H9 (cell line): ENCODE data around the gene KIAA1671. TPM values are rescaled to one million over a fixed set of nuclear protein-coding genes. Genes with fewer than 3 reads are reported as not detected.

Source experiments
- DNase-seq: peaks from one replicate; pipeline ENCODE4 v3.0.0-alpha.2; 2017
- H2AFZ ChIP-seq: one replicate; pipeline ENCODE4 v1.6.1; 2013; ENCODE audit warnings: mild to moderate bottlenecking, low read length, control low read depth, moderate library complexity
- H2AK5ac ChIP-seq: 2 replicates; pipeline ENCODE4 v1.6.1; 2013; ENCODE audit warnings: low read length, control low read depth, mixed read lengths; ENCODE audit not compliant: insufficient read length
- H2BK120ac ChIP-seq: one replicate; pipeline ENCODE4 v1.6.1; 2013; ENCODE audit warnings: low read depth, mild to moderate bottlenecking, low read length, control low read depth, inconsistent platforms; ENCODE audit not compliant: poor library complexity, severe bottlenecking
- H2BK12ac ChIP-seq: 2 replicates; pipeline ENCODE4 v1.6.1; 2013; ENCODE audit warnings: low read length, control low read depth, mixed read lengths, low read depth; ENCODE audit not compliant: insufficient read length
- H2BK15ac ChIP-seq: 2 replicates; pipeline ENCODE4 v1.6.1; 2013; ENCODE audit warnings: low read depth, low read length, control low read depth
- H2BK20ac ChIP-seq: one replicate; pipeline ENCODE4 v1.6.1; 2013; ENCODE audit warnings: low read depth, mild to moderate bottlenecking, low read length, control low read depth, inconsistent platforms; ENCODE audit not compliant: poor library complexity, severe bottlenecking
- H2BK5ac ChIP-seq: 2 replicates; pipeline ENCODE4 v1.6.1; 2013; ENCODE audit warnings: low read length, control low read depth, mixed read lengths; ENCODE audit not compliant: insufficient read length
- H3K14ac ChIP-seq: 2 replicates; pipeline ENCODE4 v1.6.1; 2013; ENCODE audit warnings: low read length, control low read depth; ENCODE audit not compliant: insufficient read depth
- H3K18ac ChIP-seq: 2 replicates; pipeline ENCODE4 v1.6.1; 2013; ENCODE audit warnings: low read depth, mild to moderate bottlenecking, mixed read lengths, low read length, control low read depth; ENCODE audit not compliant: insufficient read length
- H3K23ac ChIP-seq: 2 replicates; pipeline ENCODE4 v1.6.1; 2013; ENCODE audit warnings: low read length, control low read depth, mixed read lengths, low read depth; ENCODE audit not compliant: insufficient read length
- H3K23me2 ChIP-seq: 2 replicates; pipeline ENCODE4 v1.6.1; 2013; ENCODE audit warnings: low read depth, mild to moderate bottlenecking, mixed read lengths, low read length, control low read depth; ENCODE audit not compliant: insufficient read length, poor library complexity, severe bottlenecking
- H3K27ac ChIP-seq: 2 replicates; pipeline ENCODE4 v1.5.1; 2013; ENCODE audit warnings: low read length, control low read depth, mixed read lengths, low read depth; ENCODE audit not compliant: insufficient read length
- H3K27me3 ChIP-seq: 2 replicates; pipeline ENCODE4 v1.6.1; 2013; ENCODE audit warnings: low read length, control low read depth, inconsistent platforms; ENCODE audit not compliant: insufficient read depth
- H3K4ac ChIP-seq: 2 replicates; pipeline ENCODE4 v1.6.1; 2013; ENCODE audit warnings: low read depth, mild to moderate bottlenecking, control low read depth, inconsistent platforms, low read length, moderate library complexity
- H3K4me1 ChIP-seq: 2 replicates; pipeline ENCODE4 v1.6.1; 2013; ENCODE audit warnings: low read length, control low read depth, inconsistent platforms; ENCODE audit not compliant: insufficient read depth
- H3K4me2 ChIP-seq: 2 replicates; pipeline ENCODE4 v1.6.1; 2013; ENCODE audit warnings: low read length, control low read depth, mixed read lengths; ENCODE audit not compliant: insufficient read length, insufficient read depth
- H3K56ac ChIP-seq: 2 replicates; pipeline ENCODE4 v1.6.1; 2013; ENCODE audit warnings: low read depth, mild to moderate bottlenecking, mixed read lengths, low read length, control low read depth; ENCODE audit not compliant: insufficient read length
- H3K79me1 ChIP-seq: 2 replicates; pipeline ENCODE4 v1.6.1; 2013; ENCODE audit warnings: low read depth, mild to moderate bottlenecking, moderate library complexity, low read length, control low read depth, inconsistent platforms; ENCODE audit not compliant: insufficient read depth, poor library complexity, severe bottlenecking
- H3K79me2 ChIP-seq: 2 replicates; pipeline ENCODE4 v1.6.1; 2013; ENCODE audit warnings: low read length, control low read depth, inconsistent platforms; ENCODE audit not compliant: insufficient read depth
- H3K9ac ChIP-seq: 2 replicates; pipeline ENCODE4 v1.6.1; 2013; ENCODE audit warnings: low read length, control low read depth, mixed read lengths; ENCODE audit not compliant: insufficient read length; ENCODE audit errors: extremely low read depth
- H3K9me3 ChIP-seq: one replicate; pipeline ENCODE4 v1.6.1; 2013; ENCODE audit warnings: low read depth, low read length, inconsistent platforms; ENCODE audit not compliant: control insufficient read depth
- H3T11ph ChIP-seq: one replicate; pipeline ENCODE4 v1.6.1; 2013; ENCODE audit warnings: mild to moderate bottlenecking, low read length, control low read depth, inconsistent platforms
- H4K20me1 ChIP-seq: one replicate; pipeline ENCODE4 v1.6.1; 2013; ENCODE audit not compliant: control insufficient read depth, insufficient read length, insufficient read depth
- H4K5ac ChIP-seq: 2 replicates; pipeline ENCODE4 v1.6.1; 2013; ENCODE audit warnings: low read depth, mild to moderate bottlenecking, mixed read lengths, low read length, control low read depth; ENCODE audit not compliant: insufficient read length
- H4K8ac ChIP-seq: replicated peaks from 2 replicates; pipeline ENCODE4 v1.6.1; 2013; ENCODE audit warnings: low read length, control low read depth, mixed read lengths, low read depth; ENCODE audit not compliant: insufficient read length
- H4K91ac ChIP-seq: 2 replicates; pipeline ENCODE4 v1.6.1; 2013; ENCODE audit warnings: low read depth, mild to moderate bottlenecking, moderate library complexity, mixed read lengths, low read length, control low read depth; ENCODE audit not compliant: insufficient read length
- H3K27ac Mint-ChIP-seq, 3 experiments: 2 replicates in 2 of 3; 3 replicates in 1 of 3; pipeline ENCODE4 v1.8.0; 2020 to 2021; ENCODE audit warnings: mixed read lengths in 3 of 3, mild to moderate bottlenecking in 1 of 3, moderate library complexity in 1 of 3
- H3K27me3 Mint-ChIP-seq: 2 replicates; pipeline ENCODE4 v1.8.0; 2021; ENCODE audit warnings: low read depth, mild to moderate bottlenecking, moderate library complexity, mixed read lengths
- H3K36me3 Mint-ChIP-seq, 3 experiments: 2 replicates in 2 of 3; 3 replicates in 1 of 3; pipeline ENCODE4 v1.8.0; 2020 to 2021; ENCODE audit warnings: low read depth in 3 of 3, mixed read lengths in 3 of 3; ENCODE audit not compliant: insufficient read depth in 1 of 3
- H3K4me1 Mint-ChIP-seq, 2 experiments: 2 replicates each; pipeline ENCODE4 v1.8.0; 2020; ENCODE audit warnings: mixed read lengths in 2 of 2
- H3K4me3 Mint-ChIP-seq, 2 experiments: 2 replicates in 1 of 2; 3 replicates in 1 of 2; pipeline ENCODE4 v1.8.0; 2020 to 2021; ENCODE audit warnings: mild to moderate bottlenecking in 2 of 2, mixed read lengths in 2 of 2, moderate library complexity in 1 of 2
- H3K9me3 Mint-ChIP-seq, 2 experiments: 2 replicates in 1 of 2; 3 replicates in 1 of 2; pipeline ENCODE4 v1.8.0; 2020; ENCODE audit warnings: mild to moderate bottlenecking in 2 of 2, mixed read lengths in 2 of 2, moderate library complexity in 1 of 2
- CTCF ChIP-seq: fragments of 200-600 bp; sonication (generic); conservative IDR thresholded peaks from 3 replicates; pipeline ENCODE4 v1.8.0; 2021; ENCODE audit warnings: antibody characterized with exemption, mild to moderate bottlenecking
- WGBS: extraction: QIAGEN DNeasy Blood & Tissue Kit; methylation state at CpG from one replicate; pipeline ENCODE4 v1.1.7; 2013; ENCODE audit warnings: missing lambda C conversion rate, low lambda C conversion rate, mixed read lengths; ENCODE audit not compliant: insufficient read length; ENCODE audit errors: extremely low coverage; 5-methylcytosine and 5-hydroxymethylcytosine counted together
- total RNA-seq: library from RNA; stranded (reverse); gene quantifications from 2 replicates; pipeline ENCODE4 v1.2.1, GENCODE V29; 2021

KIAA1671 gene
- total RNA-seq, 1 experiment from 2014 or later, result 22.6 TPM

DNA sequence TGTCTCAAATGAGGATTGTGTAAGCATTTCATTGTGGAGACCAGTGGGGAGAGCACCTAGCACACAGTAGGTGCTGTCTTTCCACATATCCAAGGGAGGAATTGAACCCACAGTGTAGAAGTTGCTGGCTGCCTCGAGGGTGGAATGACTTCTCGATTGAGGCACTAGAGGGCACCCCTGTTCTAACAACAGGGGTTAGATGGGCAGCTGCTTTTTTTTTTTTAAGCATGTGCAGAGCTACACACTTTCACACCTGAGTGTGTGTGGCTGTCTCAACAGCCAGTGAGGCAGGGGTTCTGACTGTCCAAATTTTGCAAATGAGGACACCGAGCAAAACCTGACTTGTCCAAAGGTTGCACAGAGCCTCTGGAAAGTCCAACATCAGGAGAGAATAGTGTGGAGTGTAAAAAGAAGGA, 128.9 kb downstream of the KIAA1671 start:
- no peaks in the 10 kb centered on the region for H3K9me3 ChIP-seq
- no peaks in the 10 kb centered on the region for H3K36me3 Mint-ChIP-seq
- H3K23ac ChIP-seq, result no peak overlapping the region
- no peak overlapping the region for H3K14ac ChIP-seq
- peaks cover 4% of the 10 kb centered on the region for H4K20me1 ChIP-seq
- H3K4ac ChIP-seq, result no peak overlapping the region
- no peak overlapping the region for H3K27ac Mint-ChIP-seq
- H2BK120ac ChIP-seq, result no peak overlapping the region
- H2BK12ac ChIP-seq, result no peak overlapping the region
- H2BK15ac ChIP-seq, result no peak overlapping the region
- DNase-seq, result no peak
- H3K56ac ChIP-seq, result no peak overlapping the region
- H4K5ac ChIP-seq, result no peak overlapping the region
- WGBS, result no CpG with 5 or more reads among the region's 3 CpGs
- peaks cover 12 to 17% of the 10 kb centered on the region in 2 experiments for H3K4me1 Mint-ChIP-seq
- no peaks in the 10 kb centered on the region for H3K27me3 Mint-ChIP-seq
- H3K27ac ChIP-seq, result no peak overlapping the region
- no peak overlapping the region for H2BK5ac ChIP-seq
- no peak overlapping the region for H4K91ac ChIP-seq
- H3K9ac ChIP-seq, result no peak overlapping the region
- no peaks in the 10 kb centered on the region for H3K9me3 Mint-ChIP-seq
- no peaks in the 10 kb centered on the region for H3K4me1 ChIP-seq
- no peak overlapping the region for H2AFZ ChIP-seq
- TF ChIP-seq CTCF, result peak; percentile 78
- H3T11ph ChIP-seq, result no peak overlapping the region
- H3K4me3 Mint-ChIP-seq, result no peak overlapping the region
- H3K79me1 ChIP-seq, result no peaks in the 10 kb centered on the region
- no peak overlapping the region for H2BK20ac ChIP-seq
- no peak overlapping the region for H3K4me2 ChIP-seq
- H3K79me2 ChIP-seq, result no peaks in the 10 kb centered on the region
- no peak overlapping the region for H4K8ac ChIP-seq
- H3K27me3 ChIP-seq, result no peaks in the 10 kb centered on the region
- H3K23me2 ChIP-seq, result no peaks in the 10 kb centered on the region
- no peak overlapping the region for H2AK5ac ChIP-seq
- H3K18ac ChIP-seq, result no peak overlapping the region
